Nephron progenitor cell (in vitro differentiated cells): ENCODE results near the gene CYP1A2.
"Not testable (repeated sequence)": the region's sequence is repeated elsewhere in the genome, so short reads cannot be mapped to it uniquely, and the experiment has no call there.

Experiments used
- DNase-seq: peaks from one replicate; pipeline ENCODE4 v3.0.0; 2021
- H3K27ac Mint-ChIP-seq: 2 replicates; pipeline ENCODE4 v1.8.0; 2021; ENCODE audit warnings: mild to moderate bottlenecking, moderate library complexity, mixed read lengths
- H3K27me3 Mint-ChIP-seq: 2 replicates; pipeline ENCODE4 v1.8.0; 2021; ENCODE audit warnings: mild to moderate bottlenecking, low read depth, mixed read lengths; ENCODE audit not compliant: poor library complexity
- H3K36me3 Mint-ChIP-seq: 2 replicates; pipeline ENCODE4 v1.8.0; 2021; ENCODE audit warnings: low read depth, mixed read lengths
- H3K4me1 Mint-ChIP-seq: 2 replicates; pipeline ENCODE4 v1.8.0; 2021; ENCODE audit warnings: mixed read lengths
- H3K4me3 Mint-ChIP-seq: 2 replicates; pipeline ENCODE4 v1.8.0; 2021; ENCODE audit warnings: mild to moderate bottlenecking, moderate library complexity, mixed read lengths
- H3K9me3 Mint-ChIP-seq: 2 replicates; pipeline ENCODE4 v1.8.0; 2021; ENCODE audit warnings: mild to moderate bottlenecking, moderate library complexity, mixed read lengths
- TF ChIP-seq, protein P1 (sequence below): fragments of 200-600 bp; sonication (generic); IDR thresholded peaks from 2 replicates; pipeline ENCODE4 v1.5.0; 2021; ENCODE audit warnings: antibody characterized with exemption

Gene CYP1A2

DNA sequence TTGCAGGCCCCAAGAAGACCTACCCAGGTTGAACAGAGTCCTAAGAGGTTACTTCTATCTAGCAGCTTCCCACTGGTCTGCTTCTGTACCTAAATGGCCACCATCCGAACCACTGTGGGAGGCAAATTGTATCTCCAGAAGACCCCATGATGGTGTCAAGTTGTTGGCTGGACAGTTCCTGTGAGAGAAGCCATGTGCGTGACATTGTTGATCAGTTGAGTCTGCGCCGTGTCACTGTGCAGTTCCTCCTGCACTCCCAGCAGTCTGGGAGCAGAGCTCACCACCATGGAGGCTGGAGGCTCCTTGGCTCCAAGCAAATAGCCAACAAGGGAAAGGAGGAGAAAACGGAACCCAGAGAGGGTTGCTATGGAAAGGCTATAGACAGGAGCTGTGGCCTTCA is 15.8 kb upstream of the CYP1A2 start:
- H3K27me3 Mint-ChIP-seq: peaks cover 76% of the 10 kb centered on the region
- no peak for DNase-seq
- no peaks in the 10 kb centered on the region for H3K36me3 Mint-ChIP-seq
- H3K4me1 Mint-ChIP-seq: peaks cover 14% of the 10 kb centered on the region
- TF ChIP-seq, protein P1, sequence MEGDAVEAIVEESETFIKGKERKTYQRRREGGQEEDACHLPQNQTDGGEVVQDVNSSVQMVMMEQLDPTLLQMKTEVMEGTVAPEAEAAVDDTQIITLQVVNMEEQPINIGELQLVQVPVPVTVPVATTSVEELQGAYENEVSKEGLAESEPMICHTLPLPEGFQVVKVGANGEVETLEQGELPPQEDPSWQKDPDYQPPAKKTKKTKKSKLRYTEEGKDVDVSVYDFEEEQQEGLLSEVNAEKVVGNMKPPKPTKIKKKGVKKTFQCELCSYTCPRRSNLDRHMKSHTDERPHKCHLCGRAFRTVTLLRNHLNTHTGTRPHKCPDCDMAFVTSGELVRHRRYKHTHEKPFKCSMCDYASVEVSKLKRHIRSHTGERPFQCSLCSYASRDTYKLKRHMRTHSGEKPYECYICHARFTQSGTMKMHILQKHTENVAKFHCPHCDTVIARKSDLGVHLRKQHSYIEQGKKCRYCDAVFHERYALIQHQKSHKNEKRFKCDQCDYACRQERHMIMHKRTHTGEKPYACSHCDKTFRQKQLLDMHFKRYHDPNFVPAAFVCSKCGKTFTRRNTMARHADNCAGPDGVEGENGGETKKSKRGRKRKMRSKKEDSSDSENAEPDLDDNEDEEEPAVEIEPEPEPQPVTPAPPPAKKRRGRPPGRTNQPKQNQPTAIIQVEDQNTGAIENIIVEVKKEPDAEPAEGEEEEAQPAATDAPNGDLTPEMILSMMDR: no peak
- peaks cover 16% of the 10 kb centered on the region for H3K9me3 Mint-ChIP-seq
- no peak overlapping the region for H3K27ac Mint-ChIP-seq
- no peak overlapping the region for H3K4me3 Mint-ChIP-seq

DNA sequence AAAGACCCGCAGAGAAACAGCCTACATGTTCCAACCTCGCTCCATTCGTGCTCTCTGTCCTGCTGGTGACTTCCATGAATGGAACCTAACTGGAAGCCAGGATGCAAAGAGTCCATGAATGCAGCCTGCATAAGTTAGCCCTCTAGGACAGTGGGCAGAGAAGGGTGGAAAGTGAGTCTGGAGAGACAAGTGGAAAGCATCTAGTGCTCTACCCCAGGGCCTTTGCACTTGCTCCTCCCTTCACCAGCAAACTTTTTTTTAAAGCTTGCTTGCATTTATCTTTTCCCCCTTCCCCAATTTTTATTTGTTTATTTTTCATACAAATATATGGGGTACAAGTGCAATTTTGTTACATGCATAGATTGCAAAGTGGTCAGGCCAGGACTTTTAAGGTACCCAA is 15.4 kb upstream of the CYP1A2 start:
- Mint-ChIP-seq H3K27ac (no peak overlapping the region), H3K4me3 (no peak overlapping the region), H3K27me3 (peaks cover 78% of the 10 kb centered on the region), H3K4me1 (peaks cover 14% of the 10 kb centered on the region), H3K9me3 (peaks cover 17% of the 10 kb centered on the region), H3K36me3 (no peaks in the 10 kb centered on the region)
- TF ChIP-seq, protein P1: no peak
- DNase-seq: no peak

DNA sequence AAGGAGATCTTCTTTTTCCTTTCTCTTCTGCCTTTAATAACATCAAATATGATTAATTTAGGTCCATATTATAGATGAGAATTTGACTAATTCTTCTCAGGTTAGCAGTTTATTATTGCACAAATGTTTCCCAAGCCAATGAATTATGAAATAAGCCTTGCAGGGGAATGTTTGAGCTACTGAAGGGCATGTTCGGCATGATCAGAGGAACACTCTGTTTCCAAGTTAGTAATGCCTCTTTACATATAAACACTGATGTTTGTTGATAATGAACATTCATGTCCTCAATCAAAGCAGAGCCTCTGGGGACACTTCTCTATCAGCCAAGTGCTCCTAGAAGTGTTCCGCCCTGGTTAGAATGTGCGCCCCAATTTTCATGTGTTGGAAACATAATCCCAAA is 13.3 kb upstream of the CYP1A2 start:
- Mint-ChIP-seq H3K4me3 (no peak overlapping the region), H3K4me1 (peaks cover 7% of the 10 kb centered on the region), H3K27me3 (peaks cover 82% of the 10 kb centered on the region), H3K27ac (no peak overlapping the region), H3K36me3 (no peaks in the 10 kb centered on the region), H3K9me3 (peaks cover 14% of the 10 kb centered on the region)
- TF ChIP-seq, protein P1: no peak
- no peak for DNase-seq

DNA sequence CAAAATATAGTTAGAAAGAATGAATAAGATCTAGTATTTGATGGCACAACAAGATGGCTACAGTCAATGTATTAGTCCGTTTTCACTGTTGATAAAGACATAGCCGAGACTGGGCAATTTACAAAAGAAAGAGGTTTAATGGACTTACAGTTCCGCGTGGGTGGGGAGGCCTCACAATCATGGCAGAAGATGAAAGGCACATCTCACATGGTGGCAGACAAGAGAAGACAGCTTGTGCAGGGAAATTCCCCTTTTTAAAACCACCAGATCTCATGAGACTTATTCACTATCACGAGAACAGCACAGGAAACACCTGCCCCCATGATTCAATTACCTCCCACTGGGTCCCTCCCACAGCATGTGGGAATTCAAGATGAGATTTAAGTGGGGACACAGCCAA is 10.4 kb upstream of the CYP1A2 start:
- H3K27ac Mint-ChIP-seq, DNase-seq, H3K4me1 Mint-ChIP-seq, H3K36me3 Mint-ChIP-seq, H3K4me3 Mint-ChIP-seq: not testable (repeated sequence)
- H3K9me3 Mint-ChIP-seq: peaks cover 33% of the 10 kb centered on the region
- peaks cover 74% of the 10 kb centered on the region for H3K27me3 Mint-ChIP-seq

DNA sequence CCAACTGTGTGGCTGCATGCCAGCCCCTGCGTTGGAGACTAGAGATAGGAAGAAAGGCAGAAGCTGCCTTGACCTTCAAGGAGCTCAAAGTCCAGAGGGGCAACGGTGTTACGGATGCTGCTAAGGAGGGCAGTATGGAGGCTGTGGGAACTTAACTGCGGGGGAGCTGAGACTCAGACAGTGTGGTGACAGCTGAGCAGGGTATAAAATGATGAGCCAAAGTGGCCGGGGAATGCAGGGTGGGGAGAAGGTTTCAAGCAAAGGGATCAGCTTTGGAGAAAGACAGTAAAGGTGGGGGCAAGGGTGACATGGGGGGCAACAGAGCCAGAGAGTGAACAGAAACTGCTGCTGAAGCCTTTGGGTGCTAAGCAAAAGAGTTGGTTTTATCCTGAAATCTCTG is 6.2 kb upstream of the CYP1A2 start:
- Mint-ChIP-seq H3K36me3 (no peaks in the 10 kb centered on the region), H3K4me1 (no peaks in the 10 kb centered on the region), H3K4me3 (no peak overlapping the region), H3K27ac (no peak overlapping the region), H3K9me3 (peaks cover 33% of the 10 kb centered on the region), H3K27me3 (peaks cover 60% of the 10 kb centered on the region)
- no peak for DNase-seq
- TF ChIP-seq, protein P1: no peak

DNA sequence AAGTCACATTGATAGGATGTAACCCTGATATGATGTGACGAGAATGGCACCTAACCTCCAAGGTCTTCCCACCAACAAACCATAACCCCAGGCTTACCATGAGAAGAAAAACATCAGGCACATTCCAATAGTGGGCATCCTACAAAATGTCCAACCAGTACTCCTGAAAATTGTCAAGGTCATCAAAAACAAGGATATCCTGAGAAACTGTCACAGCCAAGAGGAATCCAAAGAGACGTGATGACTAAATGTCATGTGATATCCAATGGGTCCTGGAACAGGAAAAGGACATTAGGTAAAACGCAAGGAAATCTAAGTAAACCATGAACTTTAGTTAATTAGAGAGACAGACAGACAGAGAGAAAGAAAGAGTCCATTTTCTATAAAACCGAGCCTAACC is 2.3 kb upstream of the CYP1A2 start:
- Mint-ChIP-seq H3K4me1 (peaks cover 13% of the 10 kb centered on the region), H3K9me3 (peaks cover 14% of the 10 kb centered on the region), H3K27ac (no peak overlapping the region), H3K4me3 (no peak overlapping the region), H3K27me3 (peaks cover 73% of the 10 kb centered on the region), H3K36me3 (no peaks in the 10 kb centered on the region)
- no peak for DNase-seq
- TF ChIP-seq, protein P1: no peak
